ENCODE results near the gene MYLK.

DNA sequence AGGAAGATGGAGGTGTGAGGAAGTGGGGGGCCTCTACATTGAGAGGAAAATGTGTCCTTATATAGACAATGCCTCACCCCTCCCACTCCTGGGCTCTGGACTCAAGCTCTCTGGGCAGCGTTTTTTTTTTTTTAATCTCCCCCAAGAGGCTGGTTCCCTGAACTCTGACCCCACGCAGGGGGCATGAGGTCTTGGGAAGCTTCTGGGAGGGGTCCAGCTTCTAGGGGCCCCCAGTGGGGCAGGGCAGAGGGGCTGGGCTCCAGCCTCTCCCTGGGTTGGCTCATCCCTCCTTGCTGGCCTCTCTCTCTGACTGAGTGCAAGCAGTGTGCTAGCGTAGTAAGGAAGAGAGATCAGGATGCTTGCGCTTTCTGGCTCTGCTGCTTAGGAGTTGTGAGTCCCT lies 197.9 kb downstream of the MYLK start:
- TF ChIP-seq, protein P1, sequence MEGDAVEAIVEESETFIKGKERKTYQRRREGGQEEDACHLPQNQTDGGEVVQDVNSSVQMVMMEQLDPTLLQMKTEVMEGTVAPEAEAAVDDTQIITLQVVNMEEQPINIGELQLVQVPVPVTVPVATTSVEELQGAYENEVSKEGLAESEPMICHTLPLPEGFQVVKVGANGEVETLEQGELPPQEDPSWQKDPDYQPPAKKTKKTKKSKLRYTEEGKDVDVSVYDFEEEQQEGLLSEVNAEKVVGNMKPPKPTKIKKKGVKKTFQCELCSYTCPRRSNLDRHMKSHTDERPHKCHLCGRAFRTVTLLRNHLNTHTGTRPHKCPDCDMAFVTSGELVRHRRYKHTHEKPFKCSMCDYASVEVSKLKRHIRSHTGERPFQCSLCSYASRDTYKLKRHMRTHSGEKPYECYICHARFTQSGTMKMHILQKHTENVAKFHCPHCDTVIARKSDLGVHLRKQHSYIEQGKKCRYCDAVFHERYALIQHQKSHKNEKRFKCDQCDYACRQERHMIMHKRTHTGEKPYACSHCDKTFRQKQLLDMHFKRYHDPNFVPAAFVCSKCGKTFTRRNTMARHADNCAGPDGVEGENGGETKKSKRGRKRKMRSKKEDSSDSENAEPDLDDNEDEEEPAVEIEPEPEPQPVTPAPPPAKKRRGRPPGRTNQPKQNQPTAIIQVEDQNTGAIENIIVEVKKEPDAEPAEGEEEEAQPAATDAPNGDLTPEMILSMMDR (IDR thresholded peaks at IDR 0.05) = no peak
- no peak for TF ChIP-seq POLR2A (IDR thresholded peaks at IDR 0.05)
